Astrocyte (in vitro differentiated cells and primary cell): ENCODE measurements around the gene CCDC6.

Source experiments
- CTCF ChIP-seq: IDR thresholded peaks from 2 replicates; pipeline ENCODE4 v1.5.1; 2011; ENCODE audit warnings: low read depth, mild to moderate bottlenecking, inconsistent platforms, low read length, moderate library complexity; ENCODE audit not compliant: insufficient read depth
- EZH2 ChIP-seq: IDR thresholded peaks from 2 replicates; pipeline ENCODE4 v1.6.1; 2012; ENCODE audit warnings: mild to moderate bottlenecking, low read length, inconsistent platforms; ENCODE audit not compliant: insufficient read depth

GRCh38 chr10:59857049-59857448 is 49.3 kb downstream of the CCDC6 start:
- TF ChIP-seq CTCF (no peak), EZH2 (no peak)
